Natural killer cell (primary cell): ENCODE results near the gene PDZD7. TPM values are rescaled to one million over a fixed set of nuclear protein-coding genes. Genes with fewer than 3 reads are reported as not detected.

Experiments used
- ATAC-seq, 3 donors: fragments of 150-1000 bp in 2 of 3; fragments of 200-7000 bp in 1 of 3; cut with Tn5 transposase; 1 replicate in 1 of 3; 2 replicates in 2 of 3; pipeline ENCODE4 v1.10.0; 2021; ENCODE audit warnings: mild to moderate bottlenecking in 2 of 3, moderate library complexity in 2 of 3
- DNase-seq, 2 donors: peaks; one replicate each; pipeline versions ENCODE4 v3.0.0 to v3.0.0-alpha.2; 2013 to 2021; ENCODE audit warnings: mixed read lengths in 1 of 2
- H3K27ac ChIP-seq: one replicate; pipeline ENCODE4 v1.5.1; 2013; ENCODE audit warnings: mild to moderate bottlenecking, low read length
- H3K27me3 ChIP-seq: one replicate; pipeline ENCODE4 v1.6.1; 2013; ENCODE audit warnings: low read length; ENCODE audit not compliant: control insufficient read depth, insufficient read depth
- H3K36me3 ChIP-seq: one replicate; pipeline ENCODE4 v1.6.1; 2013; ENCODE audit warnings: low read length; ENCODE audit not compliant: control insufficient read depth, insufficient read depth
- H3K4me1 ChIP-seq: one replicate; pipeline ENCODE4 v1.6.1; 2013; ENCODE audit warnings: low read length; ENCODE audit not compliant: control insufficient read depth, insufficient read depth
- H3K4me3 ChIP-seq: one replicate; pipeline ENCODE4 v1.5.1; 2013; ENCODE audit warnings: low read length
- H3K9me3 ChIP-seq: one replicate; pipeline ENCODE4 v1.6.1; 2013; ENCODE audit warnings: low read length; ENCODE audit not compliant: control insufficient read depth, insufficient read depth
- H3K27ac Mint-ChIP-seq, 2 donors: one replicate each; pipeline ENCODE4 v1.8.0; 2022; ENCODE audit warnings: mild to moderate bottlenecking in 2 of 2, mixed read lengths in 2 of 2, moderate library complexity in 1 of 2
- H3K27me3 Mint-ChIP-seq, 2 donors: one replicate each; pipeline ENCODE4 v1.8.0; 2022; ENCODE audit warnings: low read depth in 2 of 2, mixed read lengths in 2 of 2
- H3K36me3 Mint-ChIP-seq: one replicate; pipeline ENCODE4 v1.8.0; 2022; ENCODE audit warnings: mixed read lengths
- H3K4me1 Mint-ChIP-seq, 2 donors: one replicate each; pipeline ENCODE4 v1.8.0; 2022; ENCODE audit warnings: mixed read lengths in 2 of 2
- H3K4me3 Mint-ChIP-seq: one replicate; pipeline ENCODE4 v1.8.0; 2022; ENCODE audit warnings: mild to moderate bottlenecking, moderate library complexity, mixed read lengths
- H3K9me3 Mint-ChIP-seq, 2 donors: one replicate each; pipeline ENCODE4 v1.8.0; 2022; ENCODE audit warnings: mixed read lengths in 2 of 2
- CTCF ChIP-seq: fragments of 200-600 bp; IDR thresholded peaks from one replicate; pipeline ENCODE4 v1.8.0; 2022; ENCODE audit warnings: antibody characterized with exemption
- WGBS: methylation state at CpG from one replicate; pipeline ENCODE4 v1.1.7; 2013; ENCODE audit warnings: missing lambda C conversion rate; ENCODE audit not compliant: insufficient coverage; 5-methylcytosine and 5-hydroxymethylcytosine counted together
- intact Hi-C: fragments of 100-400 bp; cut with micrococcal nuclease; formaldehyde crosslinking; loops from one replicate; pipeline ENCODE4 v1.14.2; 2022
- total RNA-seq, 4 donors: library from RNA; stranded (reverse); fragments of 120-200 nt in 1 of 4; gene quantifications; one replicate each; pipeline versions ENCODE4 v1.2.3 to v1.2.4, GENCODE V29; 2013 to 2022

PDZD7 gene
- total RNA-seq, 3 donors from 2014 or later (not counting 1 experiment from before 2014, with no cell fraction given): 0.35 to 1.2 (median 0.52) TPM

- TF ChIP-seq CTCF: no peak
- H3K27me3 Mint-ChIP-seq: peaks cover 0 to 7% of the 10 kb centered on the region in 2 donors
- no peaks in the 10 kb centered on the region for H3K9me3 Mint-ChIP-seq
- no peak for DNase-seq
- H3K27me3 ChIP-seq: no peaks in the 10 kb centered on the region
- H3K27ac ChIP-seq: peak overlapping the region; percentile 98
- WGBS: 14% methylated on average over 25 of the region's 25 CpGs
- H3K4me3 Mint-ChIP-seq: peak overlapping the region; percentile 88
- peaks cover 10% of the 10 kb centered on the region for H3K36me3 ChIP-seq
- peaks cover 28% of the 10 kb centered on the region for H3K4me1 ChIP-seq
- intact Hi-C loops: loop anchor here (5.0 kb wide), 3 partner anchors 33 to 322 kb away; partner anchors contain the start of genes BTRC and LZTS2
- ATAC-seq: no peak
- no peaks in the 10 kb centered on the region for H3K9me3 ChIP-seq
- peak overlapping the region; percentile 83 to 89 for H3K27ac Mint-ChIP-seq
- peaks cover 27 to 28% of the 10 kb centered on the region in 2 donors for H3K4me1 Mint-ChIP-seq
- H3K36me3 Mint-ChIP-seq: no peaks in the 10 kb centered on the region
- peak overlapping the region; percentile 50 for H3K4me3 ChIP-seq
Measured at GRCh38 chr10:101030496-101031127, 317 bp downstream of the PDZD7 start.

GRCh38 chr10:101029520-101030295, 1.2 kb downstream of the PDZD7 start:
- Histone ChIP-seq H3K4me1 (peaks cover 28% of the 10 kb centered on the region), H3K36me3 (peaks cover under 1% of the 10 kb centered on the region), H3K4me3 (no peak overlapping the region), H3K27ac (no peak overlapping the region), H3K9me3 (no peaks in the 10 kb centered on the region), H3K27me3 (no peaks in the 10 kb centered on the region)
- 75% methylated on average over 27 of the region's 27 CpGs for WGBS
- intact Hi-C loops: loop anchor here (5.0 kb wide), 3 partner anchors 32 to 323 kb away; partner anchors contain the start of genes BTRC and LZTS2
- ATAC-seq (no peak), DNase-seq (no peak)
- Mint-ChIP-seq H3K4me3 (no peak overlapping the region), H3K36me3 (no peaks in the 10 kb centered on the region), H3K9me3 (no peaks in the 10 kb centered on the region), H3K27me3 (peaks cover 0 to 7% of the 10 kb centered on the region in 2 donors), H3K27ac (no peak overlapping the region), H3K4me1 (peaks cover 27 to 28% of the 10 kb centered on the region in 2 donors)
- no peak for TF ChIP-seq CTCF

GRCh38 chr10:101028446-101029337, 2.2 kb downstream of the PDZD7 start:
- Histone ChIP-seq H3K4me3 (no peak overlapping the region), H3K9me3 (no peaks in the 10 kb centered on the region), H3K27me3 (no peaks in the 10 kb centered on the region), H3K27ac (no peak overlapping the region), H3K4me1 (peaks cover 28% of the 10 kb centered on the region), H3K36me3 (no peaks in the 10 kb centered on the region)
- Mint-ChIP-seq H3K4me1 (peaks cover 26 to 27% of the 10 kb centered on the region in 2 donors), H3K4me3 (no peak overlapping the region), H3K27ac (no peak overlapping the region), H3K9me3 (no peaks in the 10 kb centered on the region), H3K27me3 (peaks cover 0 to 7% of the 10 kb centered on the region in 2 donors), H3K36me3 (no peaks in the 10 kb centered on the region)
- DNase-seq: no peak
- TF ChIP-seq CTCF: no peak
- intact Hi-C loops: no loop called here
- WGBS: 86% methylated on average over 4 of the region's 7 CpGs
- no peak for ATAC-seq
